ENCODE results near the gene TMEM69.
"Not testable (repeated sequence)": the region's sequence is repeated elsewhere in the genome, so short reads cannot be mapped to it uniquely, and the experiment has no call there.

TMEM69 gene

GRCh38 chr1:45694823-45695222 is 6.8 kb downstream of the TMEM69 start:
- no CpG with 5 or more reads among the region's 7 CpGs for WGBS (ENCODE audit: insufficient coverage, insufficient read length)
- no peak for DNase-seq (ENCODE audit: low read depth, low spot score)

GRCh38 chr1:45704637-45705036 is 16.7 kb downstream of the TMEM69 start:
- Histone ChIP-seq H3K4me3 (ENCODE audit: low read length) (no peak overlapping the region), H3K36me3 (ENCODE audit: control insufficient read depth, insufficient read depth, low read length) (no peaks in the 10 kb centered on the region), H3K9me3 (ENCODE audit: control insufficient read depth, insufficient read depth, low read length) (no peaks in the 10 kb centered on the region), H3K27ac (ENCODE audit: low read length) (no peak overlapping the region), H3K27me3 (ENCODE audit: control insufficient read depth, insufficient read depth, low read length) (no peaks in the 10 kb centered on the region), H3K4me1 (ENCODE audit: control insufficient read depth, insufficient read depth, low read length) (no peaks in the 10 kb centered on the region)
- WGBS (ENCODE audit: insufficient coverage, insufficient read length), result no CpG with 5 or more reads among the region's 1 CpG
- no peak for DNase-seq (ENCODE audit: low read depth, low spot score)

More at GRCh38 chr1:45694823-45695222, 6.8 kb downstream of the TMEM69 start:
- H3K4me3 ChIP-seq (ENCODE audit: low read length), result no peak overlapping the region
- H3K4me1 ChIP-seq (ENCODE audit: control insufficient read depth, insufficient read depth, low read length), result no peaks in the 10 kb centered on the region
- H3K27ac ChIP-seq (ENCODE audit: low read length), result no peak overlapping the region
- peaks cover 4% of the 10 kb centered on the region; the same call in 1 of the 2 replicates for H3K36me3 ChIP-seq (ENCODE audit: control insufficient read depth, insufficient read depth, low read length)
- H3K27me3 ChIP-seq (ENCODE audit: control insufficient read depth, insufficient read depth, low read length), result no peaks in the 10 kb centered on the region
- H3K9me3 ChIP-seq (ENCODE audit: control insufficient read depth, insufficient read depth, low read length), result no peaks in the 10 kb centered on the region

- Histone ChIP-seq H3K9me3 (ENCODE audit: control insufficient read depth, insufficient read depth, low read length) (no peaks in the 10 kb centered on the region), H3K4me1 (ENCODE audit: control insufficient read depth, insufficient read depth, low read length) (no peaks in the 10 kb centered on the region), H3K36me3 (ENCODE audit: control insufficient read depth, insufficient read depth, low read length) (no peaks in the 10 kb centered on the region), H3K27me3 (ENCODE audit: control insufficient read depth, insufficient read depth, low read length) (no peaks in the 10 kb centered on the region), H3K4me3 (ENCODE audit: low read length) (no peak overlapping the region), H3K27ac (ENCODE audit: low read length) (no peak overlapping the region)
- DNase-seq (ENCODE audit: low read depth, low spot score), result no peak
- WGBS (ENCODE audit: insufficient coverage, insufficient read length), result no CpG with 5 or more reads among the region's 3 CpGs
Observed at GRCh38 chr1:45713711-45714110, 25.7 kb downstream of the TMEM69 start.

- WGBS (ENCODE audit: insufficient coverage, insufficient read length), result no CpG with 5 or more reads among the region's 3 CpGs
- H3K27ac ChIP-seq (ENCODE audit: low read length), result no peak overlapping the region
- no peak overlapping the region for H3K4me3 ChIP-seq (ENCODE audit: low read length)
- no peaks in the 10 kb centered on the region for H3K9me3 ChIP-seq (ENCODE audit: control insufficient read depth, insufficient read depth, low read length)
- no peaks in the 10 kb centered on the region for H3K36me3 ChIP-seq (ENCODE audit: control insufficient read depth, insufficient read depth, low read length)
- no peaks in the 10 kb centered on the region for H3K27me3 ChIP-seq (ENCODE audit: control insufficient read depth, insufficient read depth, low read length)
- H3K4me1 ChIP-seq (ENCODE audit: control insufficient read depth, insufficient read depth, low read length), result no peaks in the 10 kb centered on the region
- no peak for DNase-seq (ENCODE audit: low read depth, low spot score)
Observed at GRCh38 chr1:45716700-45717099, 28.7 kb downstream of the TMEM69 start.

GRCh38 chr1:45717386-45717785 is 29.4 kb downstream of the TMEM69 start:
- not testable (repeated sequence) for H3K36me3 ChIP-seq (ENCODE audit: control insufficient read depth, insufficient read depth, low read length); H3K27me3 ChIP-seq (ENCODE audit: control insufficient read depth, insufficient read depth, low read length); DNase-seq (ENCODE audit: low read depth, low spot score); H3K4me3 ChIP-seq (ENCODE audit: low read length); H3K27ac ChIP-seq (ENCODE audit: low read length); H3K4me1 ChIP-seq (ENCODE audit: control insufficient read depth, insufficient read depth, low read length); H3K9me3 ChIP-seq (ENCODE audit: control insufficient read depth, insufficient read depth, low read length)
- no CpG with 5 or more reads among the region's 8 CpGs for WGBS (ENCODE audit: insufficient coverage, insufficient read length)

GRCh38 chr1:45718289-45718688 is 30.3 kb downstream of the TMEM69 start:
- no peaks in the 10 kb centered on the region for H3K36me3 ChIP-seq (ENCODE audit: control insufficient read depth, insufficient read depth, low read length)
- no peaks in the 10 kb centered on the region for H3K9me3 ChIP-seq (ENCODE audit: control insufficient read depth, insufficient read depth, low read length)
- no peak overlapping the region for H3K4me3 ChIP-seq (ENCODE audit: low read length)
- DNase-seq (ENCODE audit: low read depth, low spot score), result no peak
- H3K27me3 ChIP-seq (ENCODE audit: control insufficient read depth, insufficient read depth, low read length), result no peaks in the 10 kb centered on the region
- WGBS (ENCODE audit: insufficient coverage, insufficient read length), result no CpG with 5 or more reads among the region's 1 CpG
- H3K4me1 ChIP-seq (ENCODE audit: control insufficient read depth, insufficient read depth, low read length), result no peaks in the 10 kb centered on the region
- H3K27ac ChIP-seq (ENCODE audit: low read length), result no peak overlapping the region

- Histone ChIP-seq H3K27me3 (ENCODE audit: control insufficient read depth, insufficient read depth, low read length) (no peaks in the 10 kb centered on the region), H3K27ac (ENCODE audit: low read length) (no peak overlapping the region), H3K9me3 (ENCODE audit: control insufficient read depth, insufficient read depth, low read length) (no peaks in the 10 kb centered on the region), H3K4me3 (ENCODE audit: low read length) (no peak overlapping the region), H3K4me1 (ENCODE audit: control insufficient read depth, insufficient read depth, low read length) (no peaks in the 10 kb centered on the region), H3K36me3 (ENCODE audit: control insufficient read depth, insufficient read depth, low read length) (no peaks in the 10 kb centered on the region)
- no peak for DNase-seq (ENCODE audit: low read depth, low spot score)
- no CpG with 5 or more reads among the region's 1 CpG for WGBS (ENCODE audit: insufficient coverage, insufficient read length)
Observed at GRCh38 chr1:45721207-45721606, 33.2 kb downstream of the TMEM69 start.

- no peak overlapping the region for H3K27ac ChIP-seq (ENCODE audit: low read length)
- WGBS (ENCODE audit: insufficient coverage, insufficient read length), result no CpG with 5 or more reads among the region's 3 CpGs
- no peaks in the 10 kb centered on the region for H3K27me3 ChIP-seq (ENCODE audit: control insufficient read depth, insufficient read depth, low read length)
- H3K9me3 ChIP-seq (ENCODE audit: control insufficient read depth, insufficient read depth, low read length), result no peaks in the 10 kb centered on the region
- no peaks in the 10 kb centered on the region for H3K4me1 ChIP-seq (ENCODE audit: control insufficient read depth, insufficient read depth, low read length)
- H3K36me3 ChIP-seq (ENCODE audit: control insufficient read depth, insufficient read depth, low read length), result no peaks in the 10 kb centered on the region
- no peak for DNase-seq (ENCODE audit: low read depth, low spot score)
- H3K4me3 ChIP-seq (ENCODE audit: low read length), result no peak overlapping the region
Observed at GRCh38 chr1:45722809-45723208, 34.8 kb downstream of the TMEM69 start.

- no peaks in the 10 kb centered on the region for H3K9me3 ChIP-seq (ENCODE audit: control insufficient read depth, insufficient read depth, low read length)
- no peaks in the 10 kb centered on the region for H3K4me1 ChIP-seq (ENCODE audit: control insufficient read depth, insufficient read depth, low read length)
- DNase-seq (ENCODE audit: low read depth, low spot score), result no peak
- H3K4me3 ChIP-seq (ENCODE audit: low read length), result no peak overlapping the region
- H3K27me3 ChIP-seq (ENCODE audit: control insufficient read depth, insufficient read depth, low read length), result no peaks in the 10 kb centered on the region
- no peaks in the 10 kb centered on the region for H3K36me3 ChIP-seq (ENCODE audit: control insufficient read depth, insufficient read depth, low read length)
- H3K27ac ChIP-seq (ENCODE audit: low read length), result no peak overlapping the region
Observed at GRCh38 chr1:45723248-45723930, 35.4 kb downstream of the TMEM69 start.

GRCh38 chr1:45726007-45726406 is 38.0 kb downstream of the TMEM69 start:
- WGBS (ENCODE audit: insufficient coverage, insufficient read length), result no CpG with 5 or more reads among the region's 9 CpGs
- DNase-seq (ENCODE audit: low read depth, low spot score); H3K36me3 ChIP-seq (ENCODE audit: control insufficient read depth, insufficient read depth, low read length); H3K9me3 ChIP-seq (ENCODE audit: control insufficient read depth, insufficient read depth, low read length); H3K27ac ChIP-seq (ENCODE audit: low read length); H3K4me3 ChIP-seq (ENCODE audit: low read length); H3K27me3 ChIP-seq (ENCODE audit: control insufficient read depth, insufficient read depth, low read length); H3K4me1 ChIP-seq (ENCODE audit: control insufficient read depth, insufficient read depth, low read length): not testable (repeated sequence)

- H3K4me1 ChIP-seq (ENCODE audit: control insufficient read depth, insufficient read depth, low read length), result no peaks in the 10 kb centered on the region
- no peaks in the 10 kb centered on the region for H3K9me3 ChIP-seq (ENCODE audit: control insufficient read depth, insufficient read depth, low read length)
- DNase-seq (ENCODE audit: low read depth, low spot score), result no peak
- no peak overlapping the region for H3K4me3 ChIP-seq (ENCODE audit: low read length)
- WGBS (ENCODE audit: insufficient coverage, insufficient read length), result 100% methylated on average over 1 of the region's 3 CpGs
- no peaks in the 10 kb centered on the region for H3K36me3 ChIP-seq (ENCODE audit: control insufficient read depth, insufficient read depth, low read length)
- no peaks in the 10 kb centered on the region for H3K27me3 ChIP-seq (ENCODE audit: control insufficient read depth, insufficient read depth, low read length)
- H3K27ac ChIP-seq (ENCODE audit: low read length), result no peak overlapping the region
Observed at GRCh38 chr1:45730075-45730779, 42.2 kb downstream of the TMEM69 start.

All from iPS DF 6.9 (cell line).